Activated CD4-positive, alpha-beta T cell treated with anti-CD3 and anti-CD28 coated beads, Interleukin-2, amount 50 U/mL, for 24 hours (primary cell): ENCODE measurements around the gene NFIB.

Source experiments
- DNase-seq, 2 donors: peaks; one replicate each; pipeline ENCODE4 v3.0.0-alpha.2; 2020; ENCODE audit warnings: low read depth in 1 of 2, low spot score in 1 of 2

The NFIB gene

DNA sequence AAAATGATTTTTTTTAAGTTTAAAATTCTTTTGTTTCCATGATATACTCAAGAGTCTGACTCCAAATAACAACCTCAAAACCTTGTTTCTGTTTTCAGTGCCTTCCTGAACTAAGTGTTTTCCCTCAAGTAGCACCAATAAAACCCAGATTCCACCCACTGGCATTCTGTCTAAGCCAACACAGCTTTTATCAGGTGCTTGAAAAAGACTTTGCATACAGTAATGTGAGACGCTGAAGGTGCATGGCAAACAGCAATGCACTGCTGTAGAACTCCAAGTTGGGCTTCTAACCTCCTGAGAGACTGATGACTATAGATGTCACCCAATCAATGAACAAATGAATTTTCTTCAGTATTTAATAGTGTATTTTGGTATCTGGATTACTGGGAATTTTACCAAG lies 95.7 kb downstream of the NFIB start:
- DNase-seq = no peak

DNA sequence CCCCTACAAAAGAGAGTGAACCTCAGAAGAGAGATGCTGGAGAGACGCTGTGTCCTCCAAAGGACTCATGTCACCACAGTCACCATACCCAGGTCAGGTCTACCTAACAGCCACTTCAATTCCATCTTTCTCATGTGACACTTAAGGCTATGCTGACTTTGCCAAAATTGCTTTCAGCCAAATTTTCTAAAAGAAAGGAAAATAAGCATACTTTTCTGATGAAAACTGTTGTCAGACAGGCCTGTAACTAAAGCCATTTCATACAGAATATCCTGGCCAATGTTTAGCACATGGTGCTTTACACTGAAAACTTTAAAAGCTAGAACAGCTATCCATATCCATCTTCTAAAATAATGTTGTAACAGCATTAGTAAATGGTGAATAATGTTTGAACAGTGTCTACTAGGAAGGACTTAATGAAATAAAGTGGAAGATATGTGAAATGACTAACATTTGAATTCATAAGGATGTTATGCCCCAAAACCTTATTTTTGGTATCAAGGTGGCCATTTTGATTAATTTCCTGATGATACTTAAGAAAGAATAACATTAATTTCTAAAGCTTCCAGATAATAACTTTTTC lies 97.2 kb downstream of the NFIB start:
- no peak for DNase-seq

GRCh38 chr9:14215614-14216013 lies 98.3 kb downstream of the NFIB start:
- DNase-seq = no peak

DNA sequence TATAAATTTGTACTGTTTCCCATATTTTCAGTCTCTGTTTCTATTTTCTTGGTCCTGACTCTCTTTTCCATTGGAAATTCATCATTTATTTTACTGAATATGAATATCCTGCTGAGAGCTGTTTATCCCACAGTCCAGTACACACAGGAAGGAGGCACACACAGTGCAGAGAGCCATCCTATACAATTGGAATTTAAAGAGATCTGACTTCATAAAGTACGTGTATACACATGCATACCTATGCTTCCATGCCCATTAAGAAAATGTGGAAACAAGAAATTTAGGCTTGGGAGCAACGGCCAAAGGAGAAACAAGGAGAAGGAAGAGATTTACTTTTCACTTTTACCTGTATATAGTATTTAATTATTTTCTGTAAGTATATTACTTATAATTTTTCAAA lies 99.2 kb downstream of the NFIB start:
- DNase-seq = no peak

GRCh38 chr9:14214065-14214684 lies 99.8 kb downstream of the NFIB start:
- no peak for DNase-seq

- no peak for DNase-seq
These were observed 100.4 kb downstream of the NFIB start for GRCh38 chr9:14213504-14213903.

- DNase-seq = no peak
These were observed 101.1 kb downstream of the NFIB start for GRCh38 chr9:14212697-14213420.

DNA sequence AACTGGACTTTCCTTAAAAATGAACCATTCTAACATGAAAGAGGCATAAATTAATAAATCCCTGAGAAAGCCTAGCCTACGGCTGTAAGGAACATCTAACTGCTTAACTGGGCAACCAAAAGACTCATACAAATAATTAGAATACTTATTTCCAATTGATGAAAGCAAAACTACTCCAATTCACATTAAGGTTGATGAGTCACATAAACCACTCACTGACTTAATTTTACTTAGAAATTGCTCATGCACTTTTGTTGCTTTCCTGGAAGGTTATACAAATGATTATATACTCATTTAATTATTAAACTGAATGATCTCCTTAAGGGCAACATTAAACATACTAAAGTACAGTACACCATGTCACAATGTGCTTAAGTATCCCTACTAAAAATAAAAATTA lies 101.9 kb downstream of the NFIB start:
- DNase-seq = no peak

- DNase-seq = no peak
These were observed 102.4 kb downstream of the NFIB start for GRCh38 chr9:14211564-14211963.

- DNase-seq = no peak
These were observed 103.5 kb downstream of the NFIB start for GRCh38 chr9:14210428-14210827.

GRCh38 chr9:14209399-14210345 lies 104.3 kb downstream of the NFIB start:
- no peak for DNase-seq

DNA sequence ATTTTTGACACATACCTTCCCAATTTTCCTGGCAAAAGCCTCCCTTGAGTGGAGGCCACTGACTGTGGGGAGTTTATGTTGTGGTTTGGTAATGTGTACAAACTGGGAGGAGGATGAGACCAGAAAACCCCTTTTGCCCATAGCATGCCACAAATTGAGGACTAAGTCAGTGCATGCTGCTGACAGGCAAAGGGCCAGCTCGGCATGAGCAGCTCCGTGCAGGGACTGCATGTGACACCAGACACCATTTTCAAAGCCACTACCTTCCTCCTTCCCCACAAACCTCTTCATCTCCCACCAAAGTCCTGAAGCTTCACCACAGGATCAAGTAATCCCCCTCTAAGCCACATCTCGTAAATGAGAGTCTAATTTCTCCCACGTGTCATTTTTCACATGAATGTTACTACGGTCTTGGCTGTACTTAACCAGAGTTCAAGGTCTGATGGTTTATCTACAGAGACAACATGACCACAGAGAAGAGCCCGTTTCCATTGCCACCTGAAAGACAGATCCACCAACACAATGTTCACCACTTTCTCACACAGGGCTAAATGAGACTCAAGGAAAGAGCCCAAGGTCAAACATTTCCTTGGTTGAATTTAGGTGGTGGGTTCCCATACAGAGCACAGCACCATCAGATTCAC lies 106.5 kb downstream of the NFIB start:
- DNase-seq = no peak

- DNase-seq = no peak
These were observed 108.5 kb downstream of the NFIB start for GRCh38 chr9:14205463-14205862.

DNA sequence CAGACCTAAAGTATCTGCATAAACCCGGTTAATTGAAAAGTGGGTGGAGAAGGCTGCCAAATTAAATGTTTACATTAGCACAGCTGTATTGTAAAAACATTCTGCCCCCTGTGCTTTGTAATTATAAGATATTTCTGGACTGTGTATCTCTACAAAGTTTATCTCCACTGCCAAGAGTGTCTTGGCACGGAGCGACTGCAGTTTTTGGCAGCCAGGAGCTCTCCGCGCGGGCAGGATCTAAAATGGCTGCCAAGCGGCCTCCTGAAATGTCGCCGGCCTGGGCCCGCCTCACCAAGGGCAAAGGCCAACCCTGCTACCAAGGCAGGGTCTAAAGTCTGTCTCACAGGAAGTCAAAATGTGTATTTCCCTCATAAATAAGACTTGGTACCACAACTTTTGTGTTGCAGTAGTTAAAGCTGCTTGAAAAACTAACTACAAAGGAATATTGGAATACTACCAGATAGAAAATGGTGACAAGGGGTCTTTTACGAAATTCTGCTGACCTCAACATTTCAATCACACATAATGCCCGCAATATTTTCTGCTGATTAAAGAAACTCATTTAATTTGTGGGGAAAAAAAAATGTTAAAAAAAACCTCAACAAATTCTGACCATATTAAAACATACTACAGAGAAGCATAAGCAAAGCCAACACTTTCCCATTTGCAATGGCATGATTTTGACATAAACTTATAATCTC lies 110.4 kb downstream of the NFIB start:
- no peak for DNase-seq

DNA sequence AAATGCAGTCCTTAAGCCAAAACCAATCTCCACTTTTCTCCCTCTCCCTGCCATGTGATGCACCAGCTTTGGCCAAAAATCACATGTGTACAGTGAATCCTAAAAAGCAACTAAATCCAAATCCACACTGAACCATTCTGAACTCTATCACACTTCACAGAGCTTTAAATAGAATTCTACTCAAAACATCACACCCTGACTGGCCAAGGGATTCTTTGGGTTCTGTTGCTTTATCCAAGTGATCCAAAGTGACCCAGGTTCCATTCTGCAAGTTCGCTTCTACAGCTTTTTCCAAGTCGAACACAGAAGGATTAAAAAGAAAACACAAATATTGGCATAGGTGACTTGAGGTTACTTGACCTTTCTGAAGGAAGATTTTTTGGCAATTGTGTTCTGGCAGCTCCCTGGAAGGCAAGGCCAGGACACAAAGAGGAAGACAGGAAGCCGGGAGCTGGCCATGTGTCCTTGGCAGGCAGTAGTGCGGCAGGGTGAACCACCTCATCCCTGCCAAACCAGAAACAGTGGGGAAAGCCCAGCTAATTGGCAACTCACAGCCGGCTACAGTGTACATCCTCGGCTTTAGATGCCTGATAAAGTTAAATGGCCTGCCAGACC lies 115.0 kb downstream of the NFIB start:
- DNase-seq = no peak

GRCh38 chr9:14198047-14198840 lies 115.7 kb downstream of the NFIB start:
- DNase-seq = no peak

DNA sequence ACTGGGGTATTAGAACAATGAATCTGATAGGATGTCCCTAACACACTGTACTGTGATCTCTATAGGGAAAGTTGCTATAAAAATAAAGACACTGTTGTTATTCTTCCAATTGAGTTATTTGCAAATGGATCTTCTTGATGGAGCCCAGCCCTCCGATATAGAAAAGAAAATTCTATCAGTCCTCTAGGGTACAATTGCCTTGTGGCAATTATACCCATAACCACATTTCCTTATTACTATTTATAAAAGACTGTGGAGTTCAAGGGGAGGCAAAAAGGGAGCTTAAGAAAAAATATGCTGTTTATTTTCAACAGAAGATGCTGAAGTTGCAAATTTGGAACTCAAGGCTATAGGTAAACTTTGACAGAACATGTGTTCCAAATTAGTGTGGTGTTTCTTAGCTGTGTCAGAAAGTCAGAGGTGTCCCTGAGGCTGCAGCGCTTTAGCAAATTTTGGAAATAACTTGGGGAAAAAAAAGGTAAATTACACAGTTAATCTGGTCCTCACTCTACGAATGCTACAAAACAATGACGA lies 116.5 kb downstream of the NFIB start:
- DNase-seq = no peak

- no peak for DNase-seq
These were observed 120.5 kb downstream of the NFIB start for GRCh38 chr9:14193328-14193990.
